GM18502 (cell line): ENCODE results near the gene PLPPR5.
"Not testable (repeated sequence)": the region's sequence is repeated elsewhere in the genome, so short reads cannot be mapped to it uniquely, and the experiment has no call there.

ENCODE experiments used
- ATAC-seq: cut with Tn5 transposase; IDR thresholded peaks from one replicate; pipeline ENCODE4 v1.9.1; 2021; ENCODE audit warnings: mild to moderate bottlenecking; ENCODE audit not compliant: unreplicated experiment, poor library complexity

The PLPPR5 gene, protein sequence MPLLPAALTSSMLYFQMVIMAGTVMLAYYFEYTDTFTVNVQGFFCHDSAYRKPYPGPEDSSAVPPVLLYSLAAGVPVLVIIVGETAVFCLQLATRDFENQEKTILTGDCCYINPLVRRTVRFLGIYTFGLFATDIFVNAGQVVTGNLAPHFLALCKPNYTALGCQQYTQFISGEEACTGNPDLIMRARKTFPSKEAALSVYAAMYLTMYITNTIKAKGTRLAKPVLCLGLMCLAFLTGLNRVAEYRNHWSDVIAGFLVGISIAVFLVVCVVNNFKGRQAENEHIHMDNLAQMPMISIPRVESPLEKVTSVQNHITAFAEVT

DNA sequence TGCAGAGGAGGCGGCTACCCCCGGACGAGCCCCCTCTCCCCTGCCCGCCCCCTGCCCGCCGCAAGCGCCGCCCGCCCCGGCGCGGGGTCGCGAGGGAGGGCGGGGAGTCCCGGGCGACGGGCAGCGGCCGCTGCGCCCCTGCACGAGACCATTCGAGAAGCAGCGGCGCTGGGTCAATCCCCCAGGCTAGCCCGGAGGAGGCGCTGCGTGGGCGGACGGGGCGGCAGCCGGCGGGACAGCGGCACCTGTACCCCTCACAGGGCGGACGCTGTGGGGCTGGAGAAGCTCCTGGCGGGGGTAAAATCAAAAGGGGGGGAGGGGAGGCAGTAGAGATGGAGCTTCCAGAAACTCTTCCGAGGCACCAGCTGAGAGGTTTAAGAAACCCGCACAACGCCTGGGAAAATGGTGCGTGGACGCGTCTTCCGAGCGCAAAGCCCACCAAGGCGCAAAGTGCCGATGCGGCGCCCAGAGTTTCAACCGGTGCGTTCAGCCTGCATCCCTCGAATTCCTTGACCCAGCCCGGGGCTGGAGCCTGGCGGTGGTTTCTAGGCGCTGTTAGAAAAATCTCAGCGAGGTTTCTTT lies at the start of gene PLPPR5:
TSS of gene PLPPR5 (minus strand) at position 1 of the 582 bp plus-strand sequence. CDS start 190 bp downstream, outside the sequence.
- no peak for ATAC-seq

DNA sequence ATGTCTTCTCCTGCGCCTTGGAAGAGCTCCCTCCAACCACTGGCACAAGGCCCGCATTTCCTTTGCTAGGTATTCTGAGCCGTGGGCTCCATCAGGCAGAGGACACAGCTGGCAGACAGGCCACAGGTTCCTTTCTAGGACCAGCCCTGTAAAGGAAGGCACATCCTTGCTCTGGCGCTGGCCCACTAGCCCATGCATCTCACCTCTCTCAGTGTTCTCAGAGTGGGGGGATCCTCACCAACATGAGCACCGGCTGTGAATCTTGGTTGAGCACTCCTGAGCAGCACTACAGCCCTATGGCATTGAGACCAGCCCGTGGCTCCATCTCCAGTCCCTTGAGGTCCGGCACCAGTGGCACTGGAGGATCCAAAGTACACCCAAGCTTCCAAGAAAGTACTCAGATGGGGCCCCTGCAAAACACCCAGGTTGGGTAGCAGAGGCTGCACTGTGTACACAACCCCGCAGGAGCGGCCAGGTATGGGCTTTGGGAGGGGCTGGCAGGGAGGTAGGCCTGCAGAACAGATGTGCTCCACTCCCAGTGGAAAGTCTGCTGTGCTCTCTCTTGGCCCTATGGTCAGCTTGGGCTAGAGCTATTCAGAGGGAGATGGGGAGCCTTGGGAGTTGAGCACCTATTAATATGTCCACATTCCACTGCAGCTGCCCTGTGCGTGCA lies 47.1 kb upstream of the PLPPR5 start:
- ATAC-seq, result no peak

DNA sequence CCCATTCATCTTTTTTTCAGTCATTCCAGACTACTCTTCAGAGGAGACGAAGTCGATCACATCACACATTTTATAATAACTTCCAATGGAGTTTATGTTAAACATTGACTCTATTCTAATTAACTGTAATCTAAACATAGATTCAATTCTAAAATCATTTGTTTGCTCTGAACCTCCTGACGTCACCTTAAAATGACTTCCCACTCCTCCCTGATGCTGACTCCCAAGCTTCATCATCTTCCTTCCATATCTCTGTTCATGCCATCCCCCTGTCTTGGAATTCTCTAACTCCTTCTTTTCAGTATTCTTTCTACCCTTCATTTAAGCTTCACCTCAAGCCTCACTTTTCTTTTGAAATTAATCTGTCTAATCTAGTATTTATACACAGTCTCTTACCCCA lies 45.1 kb upstream of the PLPPR5 start:
- ATAC-seq, result no peak

DNA sequence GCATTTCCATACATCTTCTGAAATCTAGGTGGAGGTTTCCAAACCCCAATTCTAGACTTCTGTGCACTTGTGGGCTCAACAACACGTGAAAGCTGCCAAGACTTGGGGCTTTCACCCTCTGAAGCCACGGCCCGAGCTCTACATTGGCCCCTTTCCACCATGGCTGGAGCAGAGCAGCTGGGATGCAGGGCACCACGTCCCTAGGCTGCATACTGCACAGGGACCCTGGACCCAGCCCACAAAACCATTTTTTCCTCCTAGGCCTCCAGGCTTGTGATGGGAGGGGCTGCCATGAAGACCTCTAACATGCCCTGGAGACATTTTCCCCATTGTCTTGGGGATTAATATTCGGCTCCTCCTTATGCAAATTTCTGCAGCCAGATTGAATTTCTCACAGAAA lies 32.1 kb upstream of the PLPPR5 start:
- not testable (repeated sequence) for ATAC-seq

DNA sequence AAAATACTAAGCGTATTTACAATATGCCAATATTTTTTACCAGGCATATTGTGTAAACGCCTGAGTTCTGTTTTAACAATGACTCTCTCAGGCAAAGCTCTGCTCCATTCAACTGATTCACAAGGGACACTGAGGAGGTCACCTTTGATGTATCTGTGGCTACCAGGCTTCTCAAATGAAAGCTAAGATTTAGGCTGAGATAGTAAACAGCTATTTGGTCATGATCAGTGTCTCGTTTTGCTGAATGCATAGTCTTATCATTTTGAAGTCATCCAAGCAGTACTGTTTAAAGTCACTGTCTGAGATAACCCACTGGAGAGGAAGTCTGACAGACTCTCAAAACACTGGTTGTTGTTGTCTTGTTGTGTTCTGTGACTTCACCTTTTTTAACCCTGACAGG lies 13.7 kb upstream of the PLPPR5 start:
- ATAC-seq, result no peak

DNA sequence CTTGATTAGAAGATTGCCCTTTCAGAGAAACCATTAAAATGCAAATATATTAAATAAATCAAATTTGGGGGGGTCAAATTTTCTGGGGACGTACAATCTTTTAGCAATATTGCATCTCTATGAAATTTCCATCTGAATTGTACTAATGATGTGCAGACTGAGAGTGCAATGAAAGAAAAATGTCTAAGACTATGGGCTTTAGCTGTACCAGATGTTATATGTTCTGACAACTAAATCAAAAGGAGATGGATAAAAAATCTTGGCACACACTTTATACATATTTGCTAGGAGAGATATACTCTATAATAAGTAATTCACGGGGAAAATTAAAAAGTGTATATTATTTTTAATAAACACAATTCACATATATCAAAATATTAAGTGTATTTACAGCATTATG lies 13.0 kb upstream of the PLPPR5 start:
- ATAC-seq, result no peak

DNA sequence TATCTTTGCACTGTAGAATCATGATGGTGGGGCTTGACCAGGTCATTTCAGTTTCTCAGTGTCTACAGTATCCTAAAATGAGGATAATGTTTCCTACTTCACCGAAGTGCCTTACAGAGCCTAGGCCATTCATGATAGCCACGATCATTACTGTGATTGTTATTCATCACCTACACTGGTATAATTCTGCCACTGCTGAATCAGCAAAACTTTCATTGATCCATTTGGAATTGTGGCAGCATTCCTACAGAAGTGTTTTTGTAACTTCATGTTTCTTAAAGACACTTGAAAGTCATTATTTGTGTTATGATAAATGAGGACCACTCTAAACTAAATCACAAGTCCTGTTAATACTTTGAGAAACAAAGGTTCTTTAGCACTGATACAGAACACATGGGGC lies 6.0 kb upstream of the PLPPR5 start:
- ATAC-seq, result no peak

DNA sequence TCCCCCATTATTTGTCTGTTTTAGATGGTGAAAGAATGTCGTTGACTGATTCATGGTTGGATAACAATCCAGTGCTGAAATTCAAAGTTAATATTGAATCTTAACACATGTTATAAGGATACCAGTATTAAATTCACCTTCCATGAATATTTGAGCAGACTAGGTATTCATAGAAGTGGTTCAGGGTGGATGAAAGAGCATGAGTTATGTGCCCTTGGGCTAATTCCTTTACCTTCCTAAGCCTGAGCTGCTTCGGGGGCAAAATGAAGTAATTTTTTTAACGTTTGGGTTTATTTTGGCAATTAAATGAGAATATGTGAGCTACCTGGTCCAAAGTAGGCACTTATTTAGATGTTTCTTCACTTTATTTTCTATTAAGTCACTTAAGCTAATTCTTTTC lies 2.7 kb upstream of the PLPPR5 start:
- ATAC-seq, result no peak

DNA sequence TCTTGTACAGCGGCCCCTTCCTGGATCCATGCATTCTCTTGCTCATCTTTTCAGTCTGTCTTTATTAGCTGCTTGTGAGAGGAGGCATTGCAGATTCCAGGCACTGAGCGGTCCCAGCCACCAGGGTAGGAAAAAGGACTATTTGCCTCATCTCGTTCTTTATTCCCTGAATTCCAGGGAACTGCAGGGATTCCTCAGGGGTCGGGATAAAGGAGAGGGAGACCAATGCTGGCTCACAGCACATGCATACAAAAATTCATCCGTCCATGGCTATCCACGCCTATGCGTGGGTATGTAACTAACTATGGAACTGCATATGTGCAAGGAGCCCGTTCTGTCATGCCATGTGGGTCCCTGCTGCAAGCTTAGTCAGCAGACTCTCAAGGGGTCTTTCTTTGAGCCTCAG lies 879 bp upstream of the PLPPR5 start:
- ATAC-seq, result no peak

DNA sequence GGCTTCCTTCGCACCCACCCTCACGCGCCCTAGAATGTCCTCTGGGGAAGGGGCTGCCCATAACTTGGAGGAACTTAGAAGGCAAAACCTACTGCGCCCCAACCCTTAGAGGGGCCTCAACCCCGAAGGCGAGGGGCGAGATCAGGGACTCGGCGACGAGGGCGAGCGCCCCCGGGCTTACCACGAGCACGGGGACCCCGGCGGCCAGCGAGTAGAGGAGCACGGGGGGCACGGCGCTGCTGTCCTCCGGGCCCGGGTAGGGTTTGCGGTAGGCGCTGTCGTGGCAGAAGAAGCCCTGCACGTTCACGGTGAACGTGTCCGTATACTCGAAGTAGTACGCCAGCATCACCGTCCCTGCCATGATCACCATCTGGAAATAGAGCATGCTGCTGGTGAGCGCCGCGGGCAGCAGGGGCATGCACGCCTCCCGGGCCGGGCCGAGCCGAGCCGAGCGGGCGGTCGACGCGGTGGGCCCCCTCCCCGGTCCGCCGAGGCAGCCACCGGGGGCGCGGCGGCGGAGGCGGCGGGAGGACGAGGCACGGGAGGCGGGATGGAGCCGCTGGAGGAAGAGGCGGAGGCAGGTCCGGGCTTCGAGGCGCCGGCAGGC lies 304 bp downstream of the PLPPR5 start:
- no peak for ATAC-seq

DNA sequence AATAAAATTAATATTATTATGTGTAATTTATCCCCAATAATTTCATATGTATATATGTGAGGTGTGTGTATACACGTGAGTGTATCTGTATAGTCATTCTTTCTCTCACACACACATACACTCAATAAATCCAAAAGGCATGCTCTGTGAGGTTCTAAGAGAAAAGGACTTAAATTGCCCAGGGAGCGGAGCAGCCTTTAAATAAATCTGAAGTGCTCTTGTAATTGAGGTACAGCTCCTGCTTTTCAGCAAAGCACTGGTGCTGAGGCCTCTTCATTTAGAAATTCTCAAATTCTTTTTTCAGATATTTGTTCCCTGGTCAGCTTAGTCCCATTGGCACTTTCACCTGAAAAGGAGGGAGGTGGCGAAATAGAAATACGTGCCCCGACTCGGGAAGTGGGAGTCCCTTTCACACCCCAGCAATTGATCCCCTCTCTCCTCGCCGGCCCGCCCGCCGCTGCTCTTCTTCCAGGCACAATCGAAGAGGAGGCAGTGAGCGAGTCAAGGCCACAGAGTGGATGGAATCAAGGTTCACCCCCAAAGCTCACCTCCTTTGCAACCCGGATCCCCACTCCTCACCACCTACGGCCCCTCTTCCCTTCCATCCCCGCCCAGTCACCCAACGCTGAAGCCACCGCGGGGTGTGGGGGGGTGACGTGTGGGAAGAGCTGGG lies 944 bp downstream of the PLPPR5 start:
- no peak for ATAC-seq

DNA sequence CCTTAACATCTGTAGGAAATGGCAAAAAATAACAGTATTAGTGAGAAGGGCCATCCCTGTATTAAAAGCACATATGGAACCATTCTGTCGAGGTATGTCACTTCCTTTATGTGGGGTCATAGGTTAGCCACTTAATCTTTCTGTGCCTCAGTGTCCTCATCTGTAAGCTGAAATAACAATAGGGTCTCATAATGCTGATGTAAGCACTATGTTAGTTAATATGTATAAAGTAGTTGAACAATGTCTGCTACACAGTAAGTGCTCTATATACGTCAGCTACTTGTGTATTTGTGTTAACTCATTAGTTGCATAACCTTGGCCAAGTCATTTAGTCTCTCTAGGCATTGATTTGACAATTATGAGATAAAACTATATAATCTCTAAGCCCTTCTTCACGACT lies 11.8 kb downstream of the PLPPR5 start:
- no peak for ATAC-seq

DNA sequence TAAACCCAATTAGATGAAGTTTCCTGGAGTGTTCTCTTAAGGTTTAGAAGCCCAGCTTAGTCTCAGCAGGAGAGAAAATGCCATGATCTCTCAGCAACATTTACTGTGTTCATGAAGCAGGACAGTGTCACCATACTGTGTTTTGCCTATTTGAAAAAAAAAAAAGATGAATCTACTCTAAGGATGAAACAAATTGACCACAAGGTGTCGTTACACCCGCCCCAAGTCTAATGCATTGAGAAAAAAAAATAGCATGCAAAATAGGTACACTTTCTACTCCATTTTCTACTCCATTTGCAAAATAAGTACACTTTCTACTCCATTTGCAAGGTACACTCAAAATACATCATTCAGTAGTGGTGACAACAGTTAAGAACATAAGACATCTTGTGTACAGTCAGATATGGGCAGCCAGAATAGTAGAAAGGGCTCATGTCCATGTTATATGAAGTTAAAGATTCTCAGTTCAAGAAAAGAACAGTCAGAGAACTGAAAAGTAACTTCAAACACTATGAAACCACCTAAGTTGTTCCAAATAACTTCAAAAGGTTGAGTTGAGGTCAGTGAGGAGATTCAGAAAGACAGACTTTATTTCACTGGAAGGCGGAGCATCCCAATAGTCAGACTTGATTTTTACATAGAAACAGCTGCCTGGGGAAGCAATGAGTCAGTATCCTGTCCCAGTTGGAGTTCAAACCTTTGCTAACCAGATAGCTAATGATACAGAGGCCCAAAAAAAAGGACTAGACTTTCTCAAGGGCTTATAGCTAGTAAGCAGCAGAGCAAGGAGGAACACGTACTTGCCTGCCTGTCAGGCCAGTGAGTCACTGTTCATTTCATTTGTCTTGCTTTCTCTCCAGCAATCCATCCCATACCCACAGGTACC lies 13.3 kb downstream of the PLPPR5 start:
- peak; percentile 71 for ATAC-seq

DNA sequence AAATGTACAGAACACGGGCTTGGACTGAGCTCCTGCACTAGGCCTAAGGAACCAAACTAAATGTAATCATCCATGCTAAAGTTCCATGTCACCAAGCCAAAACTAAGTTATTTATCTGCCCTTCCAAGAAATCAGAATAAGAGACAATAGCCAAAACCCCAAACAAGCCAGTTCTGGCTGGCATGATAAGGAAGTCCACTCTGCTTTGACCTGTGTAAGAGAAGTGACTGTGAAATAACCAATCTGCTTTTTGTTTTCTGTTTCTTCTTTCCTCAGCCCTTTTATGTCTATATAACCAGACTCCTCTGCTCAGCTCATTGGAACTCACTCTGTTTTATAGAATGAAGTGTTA lies 15.1 kb downstream of the PLPPR5 start:
- ATAC-seq, result no peak

DNA sequence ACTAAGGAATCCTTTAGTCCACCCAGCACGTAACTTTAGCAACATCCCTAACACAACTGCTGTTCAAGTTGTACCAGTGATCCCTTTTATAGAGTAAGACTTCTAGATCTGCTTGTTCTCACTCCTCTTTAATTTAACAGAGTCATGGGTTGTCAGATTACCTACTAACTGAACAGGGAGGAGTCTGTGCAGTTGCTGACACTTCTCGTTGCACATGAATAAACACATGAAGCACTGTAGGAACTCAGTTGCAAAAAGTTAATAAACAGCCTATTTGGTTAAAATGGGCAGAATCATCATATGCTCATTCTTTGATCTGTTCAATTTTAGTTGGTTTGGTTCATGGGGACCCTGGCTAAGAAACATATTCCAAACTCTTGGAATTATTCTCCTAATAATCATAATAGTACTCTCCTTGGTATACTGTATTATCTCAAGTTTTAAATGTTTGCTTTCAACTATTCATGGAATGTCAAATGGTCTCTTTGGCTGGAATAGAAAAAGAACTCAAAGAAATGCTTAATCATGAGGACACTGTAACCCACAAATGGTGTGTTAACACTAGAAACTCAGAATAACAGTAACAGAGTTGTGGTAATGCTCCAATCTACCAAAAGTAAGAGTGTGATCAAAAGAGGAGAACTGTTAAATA lies 15.6 kb downstream of the PLPPR5 start:
- no peak for ATAC-seq

DNA sequence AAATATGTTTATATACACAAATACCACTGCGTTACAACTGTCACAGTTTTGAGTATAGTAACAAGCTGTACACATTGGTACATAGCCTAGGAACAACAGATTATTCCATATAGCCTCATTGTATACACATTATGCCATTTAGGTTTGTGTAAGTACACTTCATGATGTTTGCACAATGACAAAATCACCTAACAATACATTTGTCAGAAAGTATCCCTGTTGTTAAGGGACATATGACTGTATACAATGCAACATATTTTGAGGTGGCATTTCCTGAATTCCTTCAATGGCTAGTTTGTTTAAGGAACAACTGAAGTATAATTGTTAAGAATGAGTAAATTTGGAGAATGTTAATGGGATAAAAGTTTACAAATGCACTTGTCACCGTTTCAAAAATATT lies 19.0 kb downstream of the PLPPR5 start:
- no peak for ATAC-seq

DNA sequence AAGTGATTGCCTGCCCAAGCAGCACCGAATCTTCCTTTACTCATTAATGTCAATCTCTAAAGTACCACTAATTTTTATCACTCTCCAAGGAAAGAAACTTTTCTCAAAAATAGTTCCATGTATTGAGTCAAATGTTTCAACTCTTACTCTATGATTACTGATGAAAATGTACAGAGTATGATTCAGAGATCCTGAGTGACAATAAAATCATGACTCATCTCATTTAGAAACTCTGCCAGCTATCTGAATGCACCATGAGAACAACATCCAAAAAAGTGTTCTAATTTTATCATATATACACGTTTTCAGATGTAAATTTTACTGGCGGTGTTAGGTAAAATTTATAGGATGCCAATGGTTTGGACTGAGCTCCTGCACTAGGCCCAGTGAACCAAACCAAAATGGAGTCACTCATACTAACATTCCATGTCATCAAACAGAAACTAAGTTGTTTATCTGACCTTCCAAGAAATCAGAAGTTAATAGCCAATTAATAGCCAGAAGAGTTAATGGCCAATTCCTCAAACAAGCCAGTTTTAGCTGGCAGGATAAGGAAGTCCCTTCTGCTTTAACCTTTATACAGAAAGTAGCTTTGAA lies 22.6 kb downstream of the PLPPR5 start:
- ATAC-seq, result no peak

DNA sequence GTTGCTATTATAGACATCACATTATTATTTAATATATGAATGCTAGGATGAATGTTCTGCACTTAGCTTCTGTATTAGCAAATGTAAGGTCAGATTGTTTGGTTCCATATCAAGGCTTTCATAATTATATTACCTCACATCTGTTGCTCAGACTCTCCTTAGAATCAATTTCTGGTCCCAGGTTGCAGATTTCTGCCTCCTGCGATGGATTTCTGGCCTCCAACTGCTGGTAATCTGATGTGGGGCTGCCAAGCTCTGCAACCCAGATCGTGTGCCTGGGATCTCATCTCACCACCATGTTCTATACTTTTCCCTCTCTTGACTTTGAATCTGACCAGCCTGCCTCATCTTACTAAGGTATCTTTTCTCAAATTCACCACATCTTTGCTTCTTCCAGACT lies 25.2 kb downstream of the PLPPR5 start:
- ATAC-seq, result no peak

DNA sequence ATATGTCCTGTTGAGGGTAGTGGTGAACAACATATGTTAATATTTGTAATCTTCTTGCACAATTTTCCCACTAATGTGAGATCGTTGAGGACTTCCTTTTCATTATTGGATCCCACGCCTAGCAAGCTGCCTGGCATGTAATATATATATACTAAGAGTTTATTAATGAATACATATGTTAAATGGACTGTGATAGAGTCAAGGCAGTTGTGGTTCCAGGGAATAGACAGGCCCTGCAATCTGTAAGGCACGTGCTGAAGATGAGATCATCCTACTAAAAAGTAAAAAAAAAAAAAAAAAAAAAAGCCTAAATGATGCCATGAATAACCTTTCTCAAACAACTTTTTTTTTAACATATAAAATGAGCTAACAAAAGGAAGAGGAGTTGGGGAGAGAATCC lies 28.9 kb downstream of the PLPPR5 start:
- no peak for ATAC-seq
